ENCODE results near the gene TNFSF13. TPM values are rescaled to one million over a fixed set of nuclear protein-coding genes. Genes with fewer than 3 reads are reported as not detected.
"Not testable (repeated sequence)": the region's sequence is repeated elsewhere in the genome, so short reads cannot be mapped to it uniquely, and the experiment has no call there.

The TNFSF13 gene
- total RNA-seq, 2 donors from 2014 or later: 11.9 to 18.8 TPM

DNA sequence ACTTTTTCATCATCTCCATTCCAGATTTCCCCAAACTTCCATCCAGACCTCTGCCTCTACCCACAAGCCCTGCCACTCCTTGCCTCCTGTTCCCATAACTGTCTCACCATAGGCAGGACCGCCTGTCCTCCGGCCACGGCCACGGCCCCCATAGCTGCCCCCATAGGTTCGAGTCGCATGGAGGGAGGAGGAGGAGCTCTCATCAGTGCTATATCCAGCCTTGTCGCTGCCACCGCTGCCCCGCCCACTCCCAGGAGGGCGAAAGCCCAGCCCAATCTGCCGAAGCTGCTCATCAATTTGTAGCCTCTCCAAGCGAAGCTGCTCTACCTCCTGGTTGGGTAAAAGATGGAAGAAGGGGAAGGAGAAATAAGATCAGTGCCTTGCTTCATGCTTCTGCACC lies 34.7 kb downstream of the TNFSF13 start:
- no peak overlapping the region for H3K27ac ChIP-seq
- H3K9me3 ChIP-seq: no peaks in the 10 kb centered on the region
- no peaks in the 10 kb centered on the region for H3K27me3 ChIP-seq
- no peak overlapping the region for H3K4me3 ChIP-seq
- ATAC-seq (no peak), DNase-seq (no peak)
- H3K36me3 ChIP-seq (replicated peaks in 1 of 2; ENCODE audit: insufficient read depth in 1 of 2, low read depth in 2 of 2): peaks cover 35 to 40% of the 10 kb centered on the region in 2 donors
- intact Hi-C loops (cut with DNase I): no loop called here
- TF ChIP-seq POLR2A (IDR thresholded peaks at IDR 0.05): no peak
- TF ChIP-seq, protein P1, sequence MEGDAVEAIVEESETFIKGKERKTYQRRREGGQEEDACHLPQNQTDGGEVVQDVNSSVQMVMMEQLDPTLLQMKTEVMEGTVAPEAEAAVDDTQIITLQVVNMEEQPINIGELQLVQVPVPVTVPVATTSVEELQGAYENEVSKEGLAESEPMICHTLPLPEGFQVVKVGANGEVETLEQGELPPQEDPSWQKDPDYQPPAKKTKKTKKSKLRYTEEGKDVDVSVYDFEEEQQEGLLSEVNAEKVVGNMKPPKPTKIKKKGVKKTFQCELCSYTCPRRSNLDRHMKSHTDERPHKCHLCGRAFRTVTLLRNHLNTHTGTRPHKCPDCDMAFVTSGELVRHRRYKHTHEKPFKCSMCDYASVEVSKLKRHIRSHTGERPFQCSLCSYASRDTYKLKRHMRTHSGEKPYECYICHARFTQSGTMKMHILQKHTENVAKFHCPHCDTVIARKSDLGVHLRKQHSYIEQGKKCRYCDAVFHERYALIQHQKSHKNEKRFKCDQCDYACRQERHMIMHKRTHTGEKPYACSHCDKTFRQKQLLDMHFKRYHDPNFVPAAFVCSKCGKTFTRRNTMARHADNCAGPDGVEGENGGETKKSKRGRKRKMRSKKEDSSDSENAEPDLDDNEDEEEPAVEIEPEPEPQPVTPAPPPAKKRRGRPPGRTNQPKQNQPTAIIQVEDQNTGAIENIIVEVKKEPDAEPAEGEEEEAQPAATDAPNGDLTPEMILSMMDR (IDR thresholded peaks at IDR 0.05): no peak
- H3K4me1 ChIP-seq: peaks cover 13% of the 10 kb centered on the region
- 91% methylated on average over 12 of the region's 12 CpGs for WGBS, 2 donors

- H3K9me3 ChIP-seq; DNase-seq; intact Hi-C loops (cut with DNase I); H3K4me3 ChIP-seq; H3K27ac ChIP-seq; H3K27me3 ChIP-seq; H3K4me1 ChIP-seq; ATAC-seq: not testable (repeated sequence)
- 80 to 92% methylated on average over 4 to 5 of the region's 5 CpGs for WGBS, 2 donors
- H3K36me3 ChIP-seq (replicated peaks in 1 of 2; ENCODE audit: insufficient read depth in 1 of 2, low read depth in 2 of 2): peaks cover 40 to 53% of the 10 kb centered on the region in 2 donors
Measured at GRCh38 chr17:7597561-7597960, 39.0 kb downstream of the TNFSF13 start.

DNA sequence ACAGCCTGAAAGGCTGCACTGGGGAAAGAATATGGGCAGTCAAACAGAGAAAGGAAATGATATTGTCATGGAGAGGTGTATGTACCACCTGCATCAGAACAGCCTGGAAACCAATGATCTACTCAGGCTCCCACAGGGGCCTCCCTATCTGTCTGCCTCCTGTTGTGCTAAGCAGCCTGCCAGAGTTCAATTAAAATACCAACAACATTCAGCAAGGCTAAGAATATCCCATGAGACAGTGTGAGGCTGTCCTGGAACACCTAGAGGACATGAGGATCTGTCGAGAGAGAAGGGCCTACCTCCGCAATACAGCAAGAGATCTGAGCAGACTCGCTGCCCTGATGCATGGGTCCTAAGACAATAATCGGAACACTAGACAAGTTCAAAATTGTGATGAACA lies 47.7 kb downstream of the TNFSF13 start:
- Histone ChIP-seq H3K27ac (no peak overlapping the region), H3K36me3 (replicated peaks in 1 of 2; ENCODE audit: insufficient read depth in 1 of 2, low read depth in 2 of 2) (peaks cover 0 to 16% of the 10 kb centered on the region in 2 donors), H3K4me1 (peaks cover 6% of the 10 kb centered on the region), H3K27me3 (no peaks in the 10 kb centered on the region), H3K9me3 (no peaks in the 10 kb centered on the region), H3K4me3 (no peak overlapping the region)
- WGBS, 2 donors: 93 to 98% methylated on average over 4 of the region's 4 CpGs
- intact Hi-C loops (cut with DNase I): no loop called here
- no peak for TF ChIP-seq POLR2A (IDR thresholded peaks at IDR 0.05)
- TF ChIP-seq, protein P1 (IDR thresholded peaks at IDR 0.05): no peak
- ATAC-seq (no peak), DNase-seq (no peak)

DNA sequence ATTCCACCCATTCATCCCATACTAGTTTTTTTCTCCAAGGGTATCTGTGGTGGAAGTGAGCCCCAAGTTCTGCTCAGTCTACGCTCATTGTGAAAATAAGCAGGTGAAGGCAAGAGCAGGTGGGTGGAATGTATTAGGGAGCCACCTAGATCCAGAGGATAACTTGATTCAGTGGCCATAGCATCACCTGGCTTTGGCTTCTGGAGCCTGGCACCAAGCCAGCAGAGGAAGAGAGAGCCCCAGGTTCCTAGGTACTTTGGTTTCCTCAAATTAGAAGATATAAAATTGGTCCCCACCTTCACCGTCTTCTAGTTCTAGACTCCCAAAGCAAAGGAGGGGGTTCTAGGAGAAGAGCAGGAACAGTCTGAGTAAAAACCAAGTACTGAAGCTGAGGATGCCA lies 52.1 kb downstream of the TNFSF13 start:
- TF ChIP-seq, protein P1 (IDR thresholded peaks at IDR 0.05): no peak
- TF ChIP-seq POLR2A (IDR thresholded peaks at IDR 0.05): no peak

More for the DNA sequence above, 52.1 kb downstream of the TNFSF13 start:
- ATAC-seq (no peak), DNase-seq (no peak)
- H3K27ac ChIP-seq: no peak overlapping the region
- intact Hi-C loops (cut with DNase I): no loop called here
- H3K4me3 ChIP-seq: no peak overlapping the region
- no peaks in the 10 kb centered on the region for H3K9me3 ChIP-seq
- no peaks in the 10 kb centered on the region for H3K36me3 ChIP-seq (replicated peaks in 1 of 2; ENCODE audit: insufficient read depth in 1 of 2, low read depth in 2 of 2)
- peaks cover 34% of the 10 kb centered on the region for H3K4me1 ChIP-seq
- 96 to 100% methylated on average over 2 of the region's 2 CpGs for WGBS, 2 donors
- no peaks in the 10 kb centered on the region for H3K27me3 ChIP-seq

Small RNA genes within 50 kb of the gene (small RNA-seq; reads per million reads assigned to genes)
- gene CD68 (not detected), gene RF00019 (not detected), gene SNORA48 (not detected), gene SNORD10 (not detected)

Other genes with a start within 250 kb of the TNFSF13 start
- 10 to 100 TPM; 71.9 to 75.8 TPM for gene GPS2, start 243.4 kb upstream of the TNFSF13 start, total RNA-seq
- 10 to 100 TPM; 28.8 to 41.2 TPM for gene NEURL4, start 229.4 kb upstream of the TNFSF13 start, total RNA-seq
- 1 to 10 TPM in 1 of 2 donors, under 1 TPM in 1; 0.99 to 2.1 TPM for gene ACAP1, start 222.2 kb upstream of the TNFSF13 start, total RNA-seq
- 1 to 10 TPM; 2.6 to 5.6 TPM for gene KCTD11, start 206.6 kb upstream of the TNFSF13 start, total RNA-seq
- gene TMEM95, start 203.6 kb upstream of the TNFSF13 start, total RNA-seq: not detected
- gene TNK1, start 177.7 kb upstream of the TNFSF13 start, total RNA-seq: 10 to 100 TPM; 12.7 to 15.8 TPM
- gene PLSCR3, start 164.2 kb upstream of the TNFSF13 start, total RNA-seq: 10 to 100 TPM; 13.2 to 15.8 TPM
- 10 to 100 TPM; 14.5 to 21.8 TPM for gene TMEM256, start 154.7 kb upstream of the TNFSF13 start, total RNA-seq
- 1 to 10 TPM; 5.2 to 6.3 TPM for gene NLGN2, start 150.9 kb upstream of the TNFSF13 start, total RNA-seq
- gene SPEM1, start 138.4 kb upstream of the TNFSF13 start, total RNA-seq: not detected
- gene SPEM2, start 133.1 kb upstream of the TNFSF13 start, total RNA-seq: not detected
- not detected for gene SPEM3, start 129.9 kb upstream of the TNFSF13 start, total RNA-seq
- gene TMEM102, start 123.3 kb upstream of the TNFSF13 start, total RNA-seq: 1 to 10 TPM; 3.6 to 9.6 TPM
- gene FGF11, start 119.2 kb upstream of the TNFSF13 start, total RNA-seq: 1 to 10 TPM in 1 of 2 donors, not detected in 1; 2.1 TPM
- 1 to 10 TPM; 2.6 to 8.8 TPM for gene CHRNB1, start 113.7 kb upstream of the TNFSF13 start, total RNA-seq
- 10 to 100 TPM; 30.9 to 38.2 TPM for gene ZBTB4, start 79.1 kb upstream of the TNFSF13 start, total RNA-seq
- not detected for gene SLC35G6, start 77.3 kb upstream of the TNFSF13 start, total RNA-seq
- gene POLR2A, start 74.4 kb upstream of the TNFSF13 start, total RNA-seq: 100 to 1,000 TPM in 1 of 2 donors, 10 to 100 TPM in 1; 36.3 to 124 TPM
- 10 to 100 TPM; 32.2 to 48.8 TPM for gene TNFSF12, start 9.7 kb upstream of the TNFSF13 start, total RNA-seq
- gene SENP3, start 3.2 kb downstream of the TNFSF13 start, total RNA-seq: 10 to 100 TPM; 25.7 to 28.0 TPM
- 10 to 100 TPM in 1 of 2 donors, 1 to 10 TPM in 1; 4.3 to 14.8 TPM for gene CD68, start 20.9 kb downstream of the TNFSF13 start, total RNA-seq
- 10 to 100 TPM; 27.0 to 37.6 TPM for gene MPDU1, start 25.1 kb downstream of the TNFSF13 start, total RNA-seq
- not detected for gene SOX15, start 31.3 kb downstream of the TNFSF13 start, total RNA-seq
- 10 to 100 TPM; 10.2 to 10.9 TPM for gene FXR2, start 56.1 kb downstream of the TNFSF13 start, total RNA-seq
- gene SAT2, start 69.1 kb downstream of the TNFSF13 start, total RNA-seq: 100 to 1,000 TPM in 1 of 2 donors, 10 to 100 TPM in 1; 59.9 to 148 TPM
- gene SHBG, start 71.4 kb downstream of the TNFSF13 start, total RNA-seq: not detected
- 1 to 10 TPM in 1 of 2 donors, under 1 TPM in 1; 0.78 to 1.3 TPM for gene ATP1B2, start 92.2 kb downstream of the TNFSF13 start, total RNA-seq
- 10 to 100 TPM; 12.2 TPM for gene TP53, start 128.7 kb downstream of the TNFSF13 start, total RNA-seq
- gene WRAP53, start 129.7 kb downstream of the TNFSF13 start, total RNA-seq: 1 to 10 TPM; 3.4 to 5.6 TPM
- under 1 TPM; 0.33 to 0.78 TPM for gene EFNB3, start 146.5 kb downstream of the TNFSF13 start, total RNA-seq
- gene DNAH2, start 159.0 kb downstream of the TNFSF13 start, total RNA-seq: under 1 TPM; 0.26 to 0.66 TPM